Naive B cell (primary cell): ENCODE results near the gene DYRK1A. TPM values are rescaled to one million over a fixed set of nuclear protein-coding genes. Genes with fewer than 3 reads are reported as not detected.

Source experiments
- ATAC-seq, 2 donors: fragments of 150-1000 bp; cut with Tn5 transposase; 2 replicates each; pipeline ENCODE4 v1.10.0; 2021; ENCODE audit warnings: low read depth in 2 of 2, mild to moderate bottlenecking in 2 of 2, moderate library complexity in 2 of 2
- DNase-seq: peaks from one replicate; pipeline ENCODE4 v3.0.0; 2022
- H3K27ac Mint-ChIP-seq, 6 donors: one replicate each; pipeline ENCODE4 v1.8.0; 2020 to 2022; ENCODE audit warnings: mild to moderate bottlenecking in 6 of 6, mixed read lengths in 6 of 6, moderate library complexity in 5 of 6, inconsistent platforms in 2 of 6
- H3K27me3 Mint-ChIP-seq, 3 donors: one replicate each; pipeline ENCODE4 v1.8.0; 2021 to 2022; ENCODE audit warnings: mixed read lengths in 3 of 3, mild to moderate bottlenecking in 1 of 3
- H3K36me3 Mint-ChIP-seq, 2 donors: one replicate each; pipeline ENCODE4 v1.8.0; 2020 to 2022; ENCODE audit warnings: mixed read lengths in 2 of 2, inconsistent platforms in 1 of 2, mild to moderate bottlenecking in 1 of 2
- H3K4me1 Mint-ChIP-seq, 3 donors: one replicate each; pipeline ENCODE4 v1.8.0; 2020 to 2022; ENCODE audit warnings: mixed read lengths in 3 of 3, inconsistent platforms in 1 of 3, mild to moderate bottlenecking in 1 of 3, moderate library complexity in 1 of 3
- H3K4me3 Mint-ChIP-seq, 8 donors: one replicate each; pipeline ENCODE4 v1.8.0; 2020 to 2022; ENCODE audit warnings: mild to moderate bottlenecking in 8 of 8, mixed read lengths in 8 of 8, moderate library complexity in 8 of 8, inconsistent platforms in 2 of 8
- H3K9me3 Mint-ChIP-seq, 7 donors: one replicate each; pipeline ENCODE4 v1.8.0; 2020 to 2022; ENCODE audit warnings: mixed read lengths in 7 of 7, mild to moderate bottlenecking in 5 of 7, inconsistent platforms in 2 of 7, moderate library complexity in 1 of 7
- polyA plus RNA-seq, 6 donors: library from polyadenylated mRNA; unstranded; fragments of 300-500 nt; fragmentation: Illumina TruSeq; gene quantifications; one replicate each; pipeline ENCODE4 v1.2.3, GENCODE V29; 2021; ENCODE audit warnings: low read depth in 6 of 6

DYRK1A gene
- polyA plus RNA-seq, 6 donors from 2014 or later, result 5.9 to 14.3 (median 10.2) TPM

- Mint-ChIP-seq H3K27ac (no peak overlapping the region), H3K4me1 (peaks cover 72 to 91% (median 82%) of the 10 kb centered on the region in 3 donors), H3K36me3 (peaks cover 0 to 16% of the 10 kb centered on the region in 2 donors), H3K27me3 (no peaks in the 10 kb centered on the region), H3K9me3 (peaks cover 0 to 9% (median 6%) of the 10 kb centered on the region in 7 donors), H3K4me3 (peak overlapping the region in 4 of 8 donors; percentile 0 to 49 (median 22))
- ATAC-seq (no peak), DNase-seq (no peak)
Measured at GRCh38 chr21:37381883-37382585, 15.5 kb downstream of the DYRK1A start.

DNA sequence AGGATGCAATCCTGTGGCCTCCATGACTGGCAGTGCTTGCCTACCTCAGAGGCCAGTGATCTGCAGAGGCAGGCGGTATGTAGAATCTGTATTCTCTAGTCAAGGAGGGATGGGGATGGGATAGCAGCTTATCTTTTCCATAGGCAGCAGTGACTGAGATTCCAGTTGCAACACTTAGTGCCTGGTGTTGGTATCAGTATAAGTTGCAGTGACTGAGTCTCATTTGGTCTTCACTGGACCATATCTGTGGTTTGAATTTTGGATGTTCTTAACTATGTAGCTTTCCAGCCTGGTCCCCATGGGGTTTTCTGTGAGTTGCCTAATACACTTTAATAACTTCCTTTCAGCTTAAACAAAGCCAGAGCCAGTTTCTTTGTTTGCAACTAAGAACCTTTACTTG is 16.5 kb downstream of the DYRK1A start:
- peaks cover 0 to 9% (median 6%) of the 10 kb centered on the region in 7 donors for H3K9me3 Mint-ChIP-seq
- H3K36me3 Mint-ChIP-seq, result peaks cover 0 to 16% of the 10 kb centered on the region in 2 donors
- peak overlapping the region in 1 of 6 donors; percentile 31 for H3K27ac Mint-ChIP-seq
- peak overlapping the region in 5 of 8 donors; percentile 12 to 49 (median 26) for H3K4me3 Mint-ChIP-seq
- no peaks in the 10 kb centered on the region for H3K27me3 Mint-ChIP-seq
- H3K4me1 Mint-ChIP-seq, result peaks cover 76 to 91% (median 83%) of the 10 kb centered on the region in 3 donors
- ATAC-seq, result peak in 1 of 2 donors; percentile 37
- DNase-seq, result no peak

DNA sequence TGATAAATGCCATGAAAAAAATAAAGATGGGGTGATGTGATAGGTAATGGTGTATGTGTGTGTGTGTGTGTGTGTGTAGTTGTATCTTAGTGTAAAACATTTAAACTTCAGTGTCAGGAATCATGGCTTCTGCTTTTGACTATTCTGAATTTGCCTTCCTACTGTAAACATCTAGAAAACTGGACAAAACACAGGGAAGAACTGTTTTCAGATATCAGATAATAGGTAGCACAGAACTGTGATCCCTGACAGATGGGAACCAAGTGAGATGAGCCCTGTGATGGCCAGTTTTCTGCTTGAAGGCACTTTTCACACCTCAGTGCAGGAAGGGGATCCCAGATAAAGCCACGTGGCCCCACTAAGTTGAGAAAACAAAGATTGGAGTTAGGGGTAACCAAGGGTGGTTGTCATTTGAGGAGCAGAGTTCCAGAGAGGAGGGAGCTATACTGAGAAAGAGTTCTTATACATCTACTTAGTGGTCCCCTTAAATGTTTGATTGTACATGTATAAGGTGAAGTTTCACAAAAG is 17.3 kb downstream of the DYRK1A start:
- ATAC-seq (no peak), DNase-seq (no peak)
- Mint-ChIP-seq H3K4me3 (peak overlapping the region in 4 of 8 donors; percentile 9 to 66 (median 12)), H3K36me3 (peaks cover 0 to 16% of the 10 kb centered on the region in 2 donors), H3K27ac (peak overlapping the region in 4 of 6 donors; percentile 2 to 59 (median 38)), H3K9me3 (peaks cover 0 to 9% (median 6%) of the 10 kb centered on the region in 7 donors), H3K4me1 (peaks cover 71 to 90% (median 81%) of the 10 kb centered on the region in 3 donors), H3K27me3 (no peaks in the 10 kb centered on the region)

DNA sequence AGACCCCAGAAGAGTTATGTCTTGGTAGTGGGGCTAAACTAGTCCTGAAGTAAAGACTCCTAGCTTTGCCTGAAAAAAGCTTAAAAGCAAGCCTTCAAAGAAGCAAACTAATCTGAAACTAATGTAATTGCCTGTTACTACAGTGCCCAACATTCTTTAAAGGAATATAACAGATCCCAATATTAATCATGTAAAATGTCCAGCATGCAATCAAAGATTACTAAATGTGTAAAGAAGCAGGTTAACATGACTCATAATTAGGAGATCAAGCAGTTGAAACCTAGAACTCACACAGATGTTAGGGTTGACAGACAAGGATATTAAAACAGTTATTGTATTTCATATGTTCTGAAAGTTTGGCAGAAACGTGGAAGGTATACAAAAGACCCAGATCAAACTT is 17.8 kb downstream of the DYRK1A start:
- H3K36me3 Mint-ChIP-seq, result peaks cover 0 to 16% of the 10 kb centered on the region in 2 donors
- ATAC-seq (no peak), DNase-seq (no peak)
- H3K4me3 Mint-ChIP-seq, result peak overlapping the region in 1 of 8 donors; percentile 51
- H3K4me1 Mint-ChIP-seq, result peaks cover 68 to 88% (median 80%) of the 10 kb centered on the region in 3 donors
- no peaks in the 10 kb centered on the region for H3K27me3 Mint-ChIP-seq
- H3K9me3 Mint-ChIP-seq, result peaks cover 0 to 9% (median 6%) of the 10 kb centered on the region in 7 donors
- H3K27ac Mint-ChIP-seq, result peak overlapping the region in 1 of 6 donors; percentile 40

GRCh38 chr21:37385179-37385765 is 18.7 kb downstream of the DYRK1A start:
- ATAC-seq (no peak), DNase-seq (no peak)
- peaks cover 0 to 9% (median 6%) of the 10 kb centered on the region in 7 donors for H3K9me3 Mint-ChIP-seq
- peak overlapping the region in 2 of 8 donors; percentile 36 to 51 for H3K4me3 Mint-ChIP-seq
- H3K27ac Mint-ChIP-seq, result peak overlapping the region in 4 of 6 donors; percentile 28 to 42 (median 36)
- no peaks in the 10 kb centered on the region for H3K27me3 Mint-ChIP-seq
- peaks cover 0 to 16% of the 10 kb centered on the region in 2 donors for H3K36me3 Mint-ChIP-seq
- H3K4me1 Mint-ChIP-seq, result peaks cover 73 to 88% (median 83%) of the 10 kb centered on the region in 3 donors

- no peak overlapping the region for H3K27ac Mint-ChIP-seq
- no peaks in the 10 kb centered on the region for H3K27me3 Mint-ChIP-seq
- H3K9me3 Mint-ChIP-seq, result peaks cover 0 to 9% (median 6%) of the 10 kb centered on the region in 7 donors
- H3K4me1 Mint-ChIP-seq, result peaks cover 71 to 88% (median 83%) of the 10 kb centered on the region in 3 donors
- DNase-seq, result no peak
- H3K36me3 Mint-ChIP-seq, result peaks cover 0 to 16% of the 10 kb centered on the region in 2 donors
- H3K4me3 Mint-ChIP-seq, result peak overlapping the region in 3 of 8 donors; percentile 6 to 59 (median 41)
- ATAC-seq, result no peak
Measured at GRCh38 chr21:37386151-37386550, 19.6 kb downstream of the DYRK1A start.

- peak overlapping the region in 4 of 6 donors; percentile 75 to 96 (median 88) for H3K27ac Mint-ChIP-seq
- H3K27me3 Mint-ChIP-seq, result no peaks in the 10 kb centered on the region
- no peak for DNase-seq
- H3K4me1 Mint-ChIP-seq, result peaks cover 75 to 89% (median 82%) of the 10 kb centered on the region in 3 donors
- H3K9me3 Mint-ChIP-seq, result peaks cover 0 to 3% (median 0%) of the 10 kb centered on the region in 7 donors
- H3K36me3 Mint-ChIP-seq, result peaks cover 0 to 3% of the 10 kb centered on the region in 2 donors
- H3K4me3 Mint-ChIP-seq, result peak overlapping the region in 6 of 8 donors; percentile 19 to 81 (median 40)
- ATAC-seq, result no peak
Measured at GRCh38 chr21:37389456-37389855, 22.9 kb downstream of the DYRK1A start.

DNA sequence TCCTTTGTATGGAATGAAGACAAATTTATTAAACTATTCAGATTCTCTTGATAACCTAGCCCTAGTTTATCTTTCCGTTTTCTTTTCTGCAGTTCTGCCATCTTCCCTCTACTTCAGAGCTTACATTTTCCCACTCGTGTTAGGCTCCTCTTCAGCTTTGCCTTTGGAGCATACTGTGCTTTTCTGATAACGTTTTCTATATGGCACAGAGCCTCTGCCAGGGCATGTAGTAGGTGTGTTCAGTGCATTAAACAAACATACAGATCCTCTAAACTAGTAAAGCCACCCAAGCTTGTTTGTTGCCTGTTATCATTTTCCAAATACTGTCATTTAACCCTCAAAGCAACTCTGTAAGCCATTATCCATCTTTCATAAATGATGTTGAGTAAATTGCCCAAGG is 25.1 kb downstream of the DYRK1A start:
- Mint-ChIP-seq H3K27me3 (no peaks in the 10 kb centered on the region), H3K4me3 (peak overlapping the region in 2 of 8 donors; percentile 19 to 59), H3K36me3 (no peaks in the 10 kb centered on the region), H3K4me1 (peaks cover 73 to 88% (median 83%) of the 10 kb centered on the region in 3 donors), H3K27ac (peak overlapping the region in 3 of 6 donors; percentile 2 to 84 (median 12)), H3K9me3 (no peaks in the 10 kb centered on the region)
- DNase-seq (no peak), ATAC-seq (no peak)

DNA sequence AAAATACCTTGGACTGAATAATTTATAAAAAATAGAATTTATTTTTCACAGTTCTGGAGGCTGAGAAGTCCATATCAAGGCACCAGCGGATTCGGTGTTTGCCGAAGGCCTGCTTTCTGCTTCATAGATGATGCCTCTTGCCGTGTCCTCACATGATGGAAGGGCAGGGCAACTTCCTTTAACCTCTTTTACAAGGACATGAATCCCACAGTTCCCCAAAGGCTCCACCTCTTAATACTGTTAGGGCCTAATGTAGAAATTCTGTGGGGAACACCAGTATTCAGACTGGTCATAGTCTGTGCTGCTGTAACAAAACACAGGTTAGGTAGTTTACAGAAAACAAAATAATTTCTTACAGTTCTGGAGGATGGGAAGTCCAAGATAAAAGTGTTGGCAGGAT is 25.9 kb downstream of the DYRK1A start:
- no peak for DNase-seq
- H3K27me3 Mint-ChIP-seq, result no peaks in the 10 kb centered on the region
- H3K9me3 Mint-ChIP-seq, result no peaks in the 10 kb centered on the region
- H3K36me3 Mint-ChIP-seq, result no peaks in the 10 kb centered on the region
- H3K4me1 Mint-ChIP-seq, result peaks cover 70 to 88% (median 83%) of the 10 kb centered on the region in 3 donors
- H3K4me3 Mint-ChIP-seq, result peak overlapping the region in 2 of 8 donors; percentile 16 to 30
- no peak for ATAC-seq
- H3K27ac Mint-ChIP-seq, result no peak overlapping the region

GRCh38 chr21:37393030-37393429 is 26.5 kb downstream of the DYRK1A start:
- Mint-ChIP-seq H3K4me1 (peaks cover 64 to 87% (median 77%) of the 10 kb centered on the region in 3 donors), H3K27me3 (no peaks in the 10 kb centered on the region), H3K9me3 (no peaks in the 10 kb centered on the region), H3K27ac (peak overlapping the region in 3 of 6 donors; percentile 15 to 82 (median 78)), H3K36me3 (no peaks in the 10 kb centered on the region), H3K4me3 (peak overlapping the region in 2 of 8 donors; percentile 12 to 26)
- DNase-seq (no peak), ATAC-seq (peak in 1 of 2 donors; percentile 19)

GRCh38 chr21:37393786-37394185 is 27.2 kb downstream of the DYRK1A start:
- Mint-ChIP-seq H3K27ac (peak overlapping the region in 1 of 6 donors; percentile 78), H3K9me3 (no peaks in the 10 kb centered on the region), H3K4me1 (peaks cover 68 to 87% (median 79%) of the 10 kb centered on the region in 3 donors), H3K4me3 (no peak overlapping the region), H3K36me3 (no peaks in the 10 kb centered on the region), H3K27me3 (no peaks in the 10 kb centered on the region)
- no peak for ATAC-seq
- DNase-seq, result no peak

- Mint-ChIP-seq H3K27ac (peak overlapping the region in 4 of 6 donors; percentile 16 to 65 (median 52)), H3K4me1 (peaks cover 65 to 87% (median 80%) of the 10 kb centered on the region in 3 donors), H3K27me3 (no peaks in the 10 kb centered on the region), H3K4me3 (peak overlapping the region in 4 of 8 donors; percentile 1 to 57 (median 26)), H3K9me3 (peaks cover 0 to 6% (median 0%) of the 10 kb centered on the region in 7 donors), H3K36me3 (peaks cover 0 to 4% of the 10 kb centered on the region in 2 donors)
- DNase-seq (no peak), ATAC-seq (no peak)
Measured at GRCh38 chr21:37395961-37396360, 29.4 kb downstream of the DYRK1A start.

DNA sequence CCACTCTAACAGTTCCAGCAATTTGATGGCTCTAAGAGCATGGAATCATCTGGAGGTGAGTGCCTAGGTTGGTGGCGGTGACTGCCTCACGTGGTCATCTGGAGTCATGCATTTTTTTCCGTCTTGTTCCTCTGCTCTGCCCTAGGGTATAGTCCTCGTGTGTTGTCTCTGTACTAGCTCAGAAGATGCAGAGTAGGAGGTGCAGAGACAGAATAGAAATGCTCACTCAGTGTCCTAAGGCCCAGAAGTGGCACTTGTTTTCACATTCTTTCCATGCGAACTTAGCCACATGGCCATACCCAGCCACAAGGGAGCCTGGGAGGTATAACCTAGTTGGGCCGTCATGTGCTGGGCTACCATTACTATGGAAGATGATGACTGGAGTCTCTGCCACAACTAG is 30.3 kb downstream of the DYRK1A start:
- peak overlapping the region in 2 of 6 donors; percentile 65 to 71 for H3K27ac Mint-ChIP-seq
- peaks cover 56 to 78% (median 71%) of the 10 kb centered on the region in 3 donors for H3K4me1 Mint-ChIP-seq
- H3K27me3 Mint-ChIP-seq, result no peaks in the 10 kb centered on the region
- peaks cover 0 to 13% (median 2%) of the 10 kb centered on the region in 7 donors for H3K9me3 Mint-ChIP-seq
- ATAC-seq (no peak), DNase-seq (no peak)
- H3K36me3 Mint-ChIP-seq, result peaks cover under 1 to 4% of the 10 kb centered on the region in 2 donors
- peak overlapping the region in 1 of 8 donors; percentile 55 for H3K4me3 Mint-ChIP-seq
